HG02763 (cell line): ENCODE measurements around the gene ATG12.
A peak's percentile ranks its signal among the peaks of the same experiment; 100 is the strongest.
"Not testable (repeated sequence)": the region's sequence is repeated elsewhere in the genome, so short reads cannot be mapped to it uniquely, and the experiment has no call there.

Experiments
- ATAC-seq: cut with Tn5 transposase; IDR thresholded peaks from one replicate; pipeline ENCODE4 v1.9.1; 2021; ENCODE audit warnings: mild to moderate bottlenecking, moderate library complexity; ENCODE audit not compliant: unreplicated experiment

ATG12 gene

GRCh38 chr5:115842952-115843351 lies 1.6 kb upstream of the ATG12 start:
- ATAC-seq = no peak

GRCh38 chr5:115842089-115842935 lies 947 bp upstream of the ATG12 start:
- ATAC-seq = peak; percentile 34

- no peak for ATAC-seq
These were observed 492 bp downstream of the ATG12 start for GRCh38 chr5:115840873-115841272.

- ATAC-seq = no peak
These were observed 2.4 kb downstream of the ATG12 start for GRCh38 chr5:115838885-115839518.

- no peak for ATAC-seq
These were observed 5.9 kb downstream of the ATG12 start for GRCh38 chr5:115835481-115835880.

- ATAC-seq = peak; percentile 72
These were observed 10.1 kb downstream of the ATG12 start for GRCh38 chr5:115831163-115831768.

- ATAC-seq = no peak
These were observed 11.5 kb downstream of the ATG12 start for GRCh38 chr5:115829913-115830312.

- ATAC-seq = no peak
These were observed 15.4 kb downstream of the ATG12 start for GRCh38 chr5:115825948-115826347.

GRCh38 chr5:115824983-115825382 lies 16.4 kb downstream of the ATG12 start:
- not testable (repeated sequence) for ATAC-seq

GRCh38 chr5:115820846-115821245 lies 20.5 kb downstream of the ATG12 start:
- no peak for ATAC-seq

- ATAC-seq = no peak
These were observed 22.5 kb downstream of the ATG12 start for GRCh38 chr5:115818821-115819220.

GRCh38 chr5:115817386-115817785 lies 24.0 kb downstream of the ATG12 start:
- no peak for ATAC-seq

GRCh38 chr5:115816226-115817081 lies 24.9 kb downstream of the ATG12 start, which contains the start of gene CDO1:
CDO1 (minus strand) TSS chr5:115816659; CDS start chr5:115816397, 262 bp downstream.
- ATAC-seq = no peak

GRCh38 chr5:115815693-115816225 lies 25.6 kb downstream of the ATG12 start:
- no peak for ATAC-seq

GRCh38 chr5:115815006-115815692 lies 26.2 kb downstream of the ATG12 start:
- no peak for ATAC-seq

GRCh38 chr5:115813719-115814118 lies 27.6 kb downstream of the ATG12 start:
- no peak for ATAC-seq

GRCh38 chr5:115812372-115812771 lies 29.0 kb downstream of the ATG12 start:
- ATAC-seq = no peak

GRCh38 chr5:115811406-115811805 lies 30.0 kb downstream of the ATG12 start:
- no peak for ATAC-seq

- ATAC-seq = no peak
These were observed 30.6 kb downstream of the ATG12 start for GRCh38 chr5:115810761-115811160.

GRCh38 chr5:115809946-115810345 lies 31.4 kb downstream of the ATG12 start:
- ATAC-seq = no peak
